SK-N-SH (cell line): Measurements from ENCODE around the gene KCNIP4. TPM values are rescaled to one million over a fixed set of nuclear protein-coding genes. Genes with fewer than 3 reads are reported as not detected.

ENCODE experiments used
- CTCF ChIA-PET: fragments of 300-600, 350-600 bp; formaldehyde crosslinking; extraction: SDS; loops from one replicate; lab custom pipeline; 2021; lab: Yijun Ruan, JAX
- POLR2A ChIA-PET: fragments of 350-600 bp; sonication (Branson Sonifier 250); formaldehyde crosslinking; extraction: SDS; loops from one replicate; lab custom pipeline; 2020; ENCODE audit warnings: antibody characterized with exemption, inconsistent platforms; lab: Yijun Ruan, JAX
- DNase-seq: peaks from one replicate; pipeline ENCODE4 v3.0.0; 2012
- H2AFZ ChIP-seq: fragments of 200-600 bp; sonication (generic); 2 replicates; pipeline ENCODE4 v1.8.1; 2016; ENCODE audit warnings: antibody characterized with exemption, mild to moderate bottlenecking, low read depth
- H3F3A ChIP-seq: fragments of 200-600 bp; sonication (generic); replicated peaks from 2 replicates; pipeline ENCODE3; 2016; ENCODE audit warnings: antibody characterized with exemption, mild to moderate bottlenecking; ENCODE audit not compliant: insufficient read depth
- H3K27ac ChIP-seq, 2 experiments: fragments of 200-500 bp in 1 of 2; fragments of 200-600 bp in 1 of 2; sonication (Bioruptor generic) in 1 of 2; sonication (generic), shearing (Covaris generic) in 1 of 2; 2 replicates each; pipeline versions ENCODE4 v1.5.1 to v1.6.1; 2014 to 2016; ENCODE audit warnings: low read depth in 2 of 2, inconsistent platforms in 1 of 2, low read length in 1 of 2, mild to moderate bottlenecking in 1 of 2, mixed read lengths in 1 of 2
- H3K27me3 ChIP-seq: fragments of 200-600 bp; sonication (generic), shearing (Covaris generic); 2 replicates; pipeline ENCODE4 v1.6.1; 2016; ENCODE audit warnings: mixed run types; ENCODE audit not compliant: insufficient read depth
- H3K36me3 ChIP-seq, 2 experiments: fragments of 200-500 bp in 1 of 2; fragments of 200-600 bp in 1 of 2; sonication (Bioruptor generic) in 1 of 2; sonication (generic) in 1 of 2; replicated peaks in 1 of 2; 2 replicates each; pipeline versions ENCODE3 to v1.5.1; 2014 to 2016; ENCODE audit warnings: low read length in 1 of 2, mild to moderate bottlenecking in 1 of 2; ENCODE audit not compliant: insufficient read depth in 2 of 2, control insufficient read depth in 1 of 2
- H3K4me1 ChIP-seq, 2 experiments: fragments of 200-500 bp in 1 of 2; fragments of 200-600 bp in 1 of 2; sonication (Bioruptor generic) in 1 of 2; sonication (generic), shearing (Covaris generic) in 1 of 2; 2 replicates each; pipeline versions ENCODE4 v1.5.1 to v1.6.1; 2014 to 2016; ENCODE audit warnings: low read depth in 1 of 2, low read length in 1 of 2, mixed run types in 1 of 2; ENCODE audit not compliant: insufficient read depth in 2 of 2, control insufficient read depth in 1 of 2
- H3K4me2 ChIP-seq: fragments of 200-600 bp; sonication (generic), shearing (Covaris generic); 2 replicates; pipeline ENCODE4 v1.6.1; 2017; ENCODE audit warnings: mixed run types
- H3K4me3 ChIP-seq, 2 experiments: fragments of 200-500 bp in 1 of 2; fragments of 200-600 bp in 1 of 2; sonication (Bioruptor generic) in 1 of 2; sonication (generic), shearing (Covaris generic) in 1 of 2; 2 replicates each; pipeline versions ENCODE4 v1.5.1 to v1.8.1; 2014 to 2016; ENCODE audit warnings: low read depth in 2 of 2, inconsistent platforms in 1 of 2, low read length in 1 of 2, mild to moderate bottlenecking in 1 of 2, mixed read lengths in 1 of 2, moderate library complexity in 1 of 2
- H3K79me2 ChIP-seq: fragments of 200-600 bp; sonication (generic); 2 replicates; pipeline ENCODE4 v1.8.1; 2017; ENCODE audit warnings: mild to moderate bottlenecking; ENCODE audit not compliant: insufficient read depth
- H3K9ac ChIP-seq: fragments of 200-600 bp; sonication (generic); 2 replicates; pipeline ENCODE4 v1.6.1; 2017; ENCODE audit warnings: mixed run types
- H3K9me2 ChIP-seq: fragments of 200-600 bp; sonication (generic); 2 replicates; pipeline ENCODE4 v1.6.1; 2017; ENCODE audit warnings: mixed run types
- H3K9me3 ChIP-seq: fragments of 200-600 bp; sonication (generic); 2 replicates; pipeline ENCODE4 v1.6.1; 2017; ENCODE audit warnings: mixed run types, mild to moderate bottlenecking, moderate library complexity
- H4K20me1 ChIP-seq: fragments of 200-600 bp; sonication (generic); 2 replicates; pipeline ENCODE4 v1.6.1; 2017; ENCODE audit warnings: mild to moderate bottlenecking, mixed run types; ENCODE audit not compliant: insufficient read depth
- ELF1 ChIP-seq: IDR thresholded peaks from 2 replicates; pipeline ENCODE4 v1.4.0; 2012
- EZH2phosphoT487 ChIP-seq: fragments of 200-600 bp; sonication (generic); IDR thresholded peaks from 2 replicates; pipeline ENCODE4 v1.6.1; 2017; ENCODE audit warnings: low read depth, mixed run types, mild to moderate bottlenecking, antibody characterized with exemption, moderate library complexity, borderline replicate concordance
- FOSL2 ChIP-seq: IDR thresholded peaks from 2 replicates; pipeline ENCODE4 v1.4.0; 2012; ENCODE audit warnings: low read depth, mild to moderate bottlenecking, moderate library complexity, borderline replicate concordance
- JUND ChIP-seq: IDR thresholded peaks from 2 replicates; pipeline ENCODE4 v1.4.0; 2012
- MAX ChIP-seq: IDR thresholded peaks from 2 replicates; pipeline ENCODE4 v1.4.0; 2012; ENCODE audit warnings: low read depth
- MEF2A ChIP-seq: IDR thresholded peaks from 2 replicates; pipeline ENCODE4 v1.4.0; 2012; ENCODE audit warnings: low read depth, borderline replicate concordance
- NFIC ChIP-seq: IDR thresholded peaks from 2 replicates; pipeline ENCODE4 v1.4.0; 2012; ENCODE audit warnings: borderline replicate concordance
- RFX5 ChIP-seq: IDR thresholded peaks from 2 replicates; pipeline ENCODE4 v1.6.1; 2012; ENCODE audit warnings: mild to moderate bottlenecking, improper control_type of control experiment, low read length
- RXRA ChIP-seq: IDR thresholded peaks from 2 replicates; pipeline ENCODE4 v1.4.0; 2012; ENCODE audit warnings: low read depth, mild to moderate bottlenecking, borderline replicate concordance
- SIN3A ChIP-seq: IDR thresholded peaks from 2 replicates; pipeline ENCODE4 v1.6.1; 2012; ENCODE audit warnings: low read depth, mild to moderate bottlenecking, low read length, moderate library complexity, borderline replicate concordance
- TAF1 ChIP-seq: IDR thresholded peaks from 2 replicates; pipeline ENCODE4 v1.6.1; 2012; ENCODE audit warnings: low read depth, mild to moderate bottlenecking, low read length, moderate library complexity, borderline replicate concordance
- TEAD4 ChIP-seq: IDR thresholded peaks from 2 replicates; pipeline ENCODE4 v1.4.0; 2012; ENCODE audit warnings: mild to moderate bottlenecking, borderline replicate concordance; ENCODE audit not compliant: insufficient read depth
- USF2 ChIP-seq: fragments of 150-350 bp; IDR thresholded peaks from 2 replicates; pipeline ENCODE4 v1.6.1; 2017; ENCODE audit warnings: antibody characterized with exemption, low read length, low read depth, borderline replicate concordance
- YY1 ChIP-seq: IDR thresholded peaks from 2 replicates; pipeline ENCODE4 v1.4.0; 2012; ENCODE audit warnings: low read depth, mild to moderate bottlenecking
- WGBS: methylation state at CpG from one replicate; pipeline ENCODE4 v1.1.6; 2017; ENCODE audit warnings: low lambda C conversion rate; 5-methylcytosine and 5-hydroxymethylcytosine counted together
- polyA plus RNA-seq, 3 experiments: library from polyadenylated mRNA; depleted of rRNA; stranded (reverse); fragments of >200 nt; gene quantifications; 2 replicates each; pipeline ENCODE4 v1.2.3, GENCODE V29; 2012
- TF ChIP-seq, protein P1 (sequence below): fragments of 200-600 bp; sonication (generic); IDR thresholded peaks from 2 replicates; pipeline ENCODE4 v1.6.1; 2017; ENCODE audit warnings: antibody characterized with exemption, mild to moderate bottlenecking, moderate library complexity
- TF ChIP-seq, protein P2 (sequence below): IDR thresholded peaks from 2 replicates; pipeline ENCODE4; 2012
- TF ChIP-seq, protein P3 (sequence below): IDR thresholded peaks from 2 replicates; pipeline ENCODE4 v1.4.0; 2012; ENCODE audit warnings: low read depth, borderline replicate concordance

KCNIP4 gene
- polyA plus RNA-seq, 1 of the 3 experiments (the other 2 are of a cell fraction) = 0.18 TPM

DNA sequence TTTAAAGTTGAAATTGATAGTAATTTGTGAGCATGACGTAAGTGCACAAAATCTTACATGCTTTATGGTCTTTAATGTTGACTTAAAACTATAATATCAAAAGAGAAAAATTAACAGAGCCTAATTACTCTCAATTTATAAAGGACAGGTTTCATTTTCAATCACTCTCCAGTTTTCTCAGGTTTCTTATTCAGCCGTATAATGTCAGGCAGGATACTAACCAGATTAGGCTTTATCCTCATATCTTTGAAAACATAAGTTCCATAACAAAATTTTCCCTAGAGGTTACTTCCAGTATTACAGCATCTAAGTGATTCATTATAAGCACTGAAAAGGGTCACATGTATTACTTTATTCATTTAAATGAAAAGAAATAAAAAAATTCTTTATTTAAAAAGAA, 756.2 kb downstream of the KCNIP4 start:
- no peak for DNase-seq
- no peak for TF ChIP-seq TAF1
- TF ChIP-seq, protein P1, sequence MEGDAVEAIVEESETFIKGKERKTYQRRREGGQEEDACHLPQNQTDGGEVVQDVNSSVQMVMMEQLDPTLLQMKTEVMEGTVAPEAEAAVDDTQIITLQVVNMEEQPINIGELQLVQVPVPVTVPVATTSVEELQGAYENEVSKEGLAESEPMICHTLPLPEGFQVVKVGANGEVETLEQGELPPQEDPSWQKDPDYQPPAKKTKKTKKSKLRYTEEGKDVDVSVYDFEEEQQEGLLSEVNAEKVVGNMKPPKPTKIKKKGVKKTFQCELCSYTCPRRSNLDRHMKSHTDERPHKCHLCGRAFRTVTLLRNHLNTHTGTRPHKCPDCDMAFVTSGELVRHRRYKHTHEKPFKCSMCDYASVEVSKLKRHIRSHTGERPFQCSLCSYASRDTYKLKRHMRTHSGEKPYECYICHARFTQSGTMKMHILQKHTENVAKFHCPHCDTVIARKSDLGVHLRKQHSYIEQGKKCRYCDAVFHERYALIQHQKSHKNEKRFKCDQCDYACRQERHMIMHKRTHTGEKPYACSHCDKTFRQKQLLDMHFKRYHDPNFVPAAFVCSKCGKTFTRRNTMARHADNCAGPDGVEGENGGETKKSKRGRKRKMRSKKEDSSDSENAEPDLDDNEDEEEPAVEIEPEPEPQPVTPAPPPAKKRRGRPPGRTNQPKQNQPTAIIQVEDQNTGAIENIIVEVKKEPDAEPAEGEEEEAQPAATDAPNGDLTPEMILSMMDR = peak; percentile 26; the same call in 1 of the 2 replicates
- no peaks in the 10 kb centered on the region for H4K20me1 ChIP-seq
- H2AFZ ChIP-seq = no peak overlapping the region
- H3K36me3 ChIP-seq = no peaks in the 10 kb centered on the region
- POLR2A ChIA-PET = no interaction called here
- H3K4me1 ChIP-seq = no peaks in the 10 kb centered on the region
- H3K79me2 ChIP-seq = no peaks in the 10 kb centered on the region
- H3K4me3 ChIP-seq = no peak overlapping the region
- H3K27me3 ChIP-seq = no peaks in the 10 kb centered on the region
- 74% methylated on average over 2 of the region's 2 CpGs for WGBS
- no peaks in the 10 kb centered on the region for H3K9me2 ChIP-seq
- no peak overlapping the region for H3K9ac ChIP-seq
- no peak overlapping the region for H3K27ac ChIP-seq
- H3K4me2 ChIP-seq = no peak overlapping the region
- H3K9me3 ChIP-seq = no peaks in the 10 kb centered on the region
- CTCF ChIA-PET = interaction anchor here (1.0 kb wide), 1 partner anchor 25 kb away, joined by 3 read pairs; no protein-coding TSS in a partner anchor
- no peaks in the 10 kb centered on the region for H3F3A ChIP-seq

GRCh38 chr4:21191317-21191716, 757.3 kb downstream of the KCNIP4 start:
- H3K9me2 ChIP-seq = no peaks in the 10 kb centered on the region
- no peaks in the 10 kb centered on the region for H3K4me1 ChIP-seq
- WGBS = 66% methylated on average over 6 of the region's 6 CpGs
- no peak for DNase-seq
- no peak overlapping the region for H2AFZ ChIP-seq
- CTCF ChIA-PET = interaction anchor here (0.5 to 0.6 kb wide), 3 partner anchors 278 to 598 kb away, joined by 3 read pairs; no protein-coding TSS in a partner anchor
- no peaks in the 10 kb centered on the region for H3K36me3 ChIP-seq
- no peaks in the 10 kb centered on the region for H3K27me3 ChIP-seq
- 0 out of 4 replicates have a peak overlapping the region, but pooled peaks of 1 of the 2 experiments have one; percentile 29 for H3K4me3 ChIP-seq
- H3K79me2 ChIP-seq = no peaks in the 10 kb centered on the region
- POLR2A ChIA-PET = no interaction called here
- H3K4me2 ChIP-seq = no peak overlapping the region
- no peak overlapping the region for H3K9ac ChIP-seq
- no peaks in the 10 kb centered on the region for H4K20me1 ChIP-seq
- H3F3A ChIP-seq = no peaks in the 10 kb centered on the region
- no peak overlapping the region for H3K27ac ChIP-seq
- no peaks in the 10 kb centered on the region for H3K9me3 ChIP-seq
- TF ChIP-seq USF2 (no peak), MEF2A (no peak), TAF1 (no peak), EZH2phosphoT487 (no peak), MAX (no peak), FOSL2 (no peak), ELF1 (no peak), YY1 (no peak), NFIC (no peak), TEAD4 (no peak), RFX5 (no peak), SIN3A (no peak), JUND (no peak), RXRA (no peak)
- TF ChIP-seq, protein P1 = no peak
- TF ChIP-seq, protein P2, sequence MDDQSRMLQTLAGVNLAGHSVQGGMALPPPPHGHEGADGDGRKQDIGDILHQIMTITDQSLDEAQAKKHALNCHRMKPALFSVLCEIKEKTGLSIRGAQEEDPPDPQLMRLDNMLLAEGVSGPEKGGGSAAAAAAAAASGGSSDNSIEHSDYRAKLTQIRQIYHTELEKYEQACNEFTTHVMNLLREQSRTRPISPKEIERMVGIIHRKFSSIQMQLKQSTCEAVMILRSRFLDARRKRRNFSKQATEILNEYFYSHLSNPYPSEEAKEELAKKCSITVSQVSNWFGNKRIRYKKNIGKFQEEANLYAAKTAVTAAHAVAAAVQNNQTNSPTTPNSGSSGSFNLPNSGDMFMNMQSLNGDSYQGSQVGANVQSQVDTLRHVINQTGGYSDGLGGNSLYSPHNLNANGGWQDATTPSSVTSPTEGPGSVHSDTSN = no peak
- TF ChIP-seq, protein P3, sequence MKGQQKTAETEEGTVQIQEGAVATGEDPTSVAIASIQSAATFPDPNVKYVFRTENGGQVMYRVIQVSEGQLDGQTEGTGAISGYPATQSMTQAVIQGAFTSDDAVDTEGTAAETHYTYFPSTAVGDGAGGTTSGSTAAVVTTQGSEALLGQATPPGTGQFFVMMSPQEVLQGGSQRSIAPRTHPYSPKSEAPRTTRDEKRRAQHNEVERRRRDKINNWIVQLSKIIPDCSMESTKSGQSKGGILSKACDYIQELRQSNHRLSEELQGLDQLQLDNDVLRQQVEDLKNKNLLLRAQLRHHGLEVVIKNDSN = no peak
